Stimulated activated CD4-positive, alpha-beta T cell treated with anti-CD3 and anti-CD28 coated beads, Interleukin-15, amount 100 ng/mL, for 1 hour (primary cell): Measurements from ENCODE around the gene ZBTB39.
"Not testable (repeated sequence)": the region's sequence is repeated elsewhere in the genome, so short reads cannot be mapped to it uniquely, and the experiment has no call there.

Experiments used
- DNase-seq, 2 donors: peaks; one replicate each; pipeline ENCODE4 v3.0.0-alpha.2; 2020; ENCODE audit warnings: low read depth in 1 of 2, low spot score in 1 of 2

ZBTB39 gene

GRCh38 chr12:56980941-56981530 is 25.3 kb downstream of the ZBTB39 start:
- DNase-seq = no peak

GRCh38 chr12:56980268-56980667 is 26.1 kb downstream of the ZBTB39 start:
- no peak for DNase-seq

- no peak for DNase-seq
These were observed 26.7 kb downstream of the ZBTB39 start for GRCh38 chr12:56979628-56980027.

GRCh38 chr12:56978397-56979138 is 27.8 kb downstream of the ZBTB39 start:
- DNase-seq = no peak

- not testable (repeated sequence) for DNase-seq
These were observed 29.0 kb downstream of the ZBTB39 start for GRCh38 chr12:56977361-56977760.

GRCh38 chr12:56974224-56974623 is 32.1 kb downstream of the ZBTB39 start:
- DNase-seq = not testable (repeated sequence)

- not testable (repeated sequence) for DNase-seq
These were observed 37.4 kb downstream of the ZBTB39 start for GRCh38 chr12:56968910-56969309.

GRCh38 chr12:56965997-56966642 is 40.2 kb downstream of the ZBTB39 start:
- not testable (repeated sequence) for DNase-seq

- not testable (repeated sequence) for DNase-seq
These were observed 41.2 kb downstream of the ZBTB39 start for GRCh38 chr12:56965124-56965523.

GRCh38 chr12:56963557-56963956 is 42.8 kb downstream of the ZBTB39 start:
- not testable (repeated sequence) for DNase-seq

GRCh38 chr12:56962247-56962646 is 44.1 kb downstream of the ZBTB39 start:
- DNase-seq = not testable (repeated sequence)

- DNase-seq = no peak
These were observed 47.9 kb downstream of the ZBTB39 start for GRCh38 chr12:56958422-56958821.

- DNase-seq = no peak
These were observed 48.9 kb downstream of the ZBTB39 start, which contains the start of gene RDH16 for GRCh38 chr12:56957229-56958052. RDH16 (minus strand) TSS chr12:56957608; CDS start chr12:56957462, 146 bp downstream.

- no peak for DNase-seq
These were observed 50.6 kb downstream of the ZBTB39 start for GRCh38 chr12:56955631-56956256.

- no peak for DNase-seq
These were observed 51.4 kb downstream of the ZBTB39 start for GRCh38 chr12:56954958-56955355.

GRCh38 chr12:56954057-56954957 is 52.0 kb downstream of the ZBTB39 start:
- DNase-seq = no peak

- no peak for DNase-seq
These were observed 53.0 kb downstream of the ZBTB39 start for GRCh38 chr12:56953314-56953713.

- no peak for DNase-seq
These were observed 54.6 kb downstream of the ZBTB39 start for GRCh38 chr12:56951582-56952339.

- DNase-seq = no peak
These were observed 57.5 kb downstream of the ZBTB39 start for GRCh38 chr12:56948881-56949280.
